ENCODE measurements around the gene LSAMP.
A peak's percentile ranks its signal among the peaks of the same experiment; 100 is the strongest.
"Not testable (repeated sequence)": the region's sequence is repeated elsewhere in the genome, so short reads cannot be mapped to it uniquely, and the experiment has no call there.

Gene LSAMP

DNA sequence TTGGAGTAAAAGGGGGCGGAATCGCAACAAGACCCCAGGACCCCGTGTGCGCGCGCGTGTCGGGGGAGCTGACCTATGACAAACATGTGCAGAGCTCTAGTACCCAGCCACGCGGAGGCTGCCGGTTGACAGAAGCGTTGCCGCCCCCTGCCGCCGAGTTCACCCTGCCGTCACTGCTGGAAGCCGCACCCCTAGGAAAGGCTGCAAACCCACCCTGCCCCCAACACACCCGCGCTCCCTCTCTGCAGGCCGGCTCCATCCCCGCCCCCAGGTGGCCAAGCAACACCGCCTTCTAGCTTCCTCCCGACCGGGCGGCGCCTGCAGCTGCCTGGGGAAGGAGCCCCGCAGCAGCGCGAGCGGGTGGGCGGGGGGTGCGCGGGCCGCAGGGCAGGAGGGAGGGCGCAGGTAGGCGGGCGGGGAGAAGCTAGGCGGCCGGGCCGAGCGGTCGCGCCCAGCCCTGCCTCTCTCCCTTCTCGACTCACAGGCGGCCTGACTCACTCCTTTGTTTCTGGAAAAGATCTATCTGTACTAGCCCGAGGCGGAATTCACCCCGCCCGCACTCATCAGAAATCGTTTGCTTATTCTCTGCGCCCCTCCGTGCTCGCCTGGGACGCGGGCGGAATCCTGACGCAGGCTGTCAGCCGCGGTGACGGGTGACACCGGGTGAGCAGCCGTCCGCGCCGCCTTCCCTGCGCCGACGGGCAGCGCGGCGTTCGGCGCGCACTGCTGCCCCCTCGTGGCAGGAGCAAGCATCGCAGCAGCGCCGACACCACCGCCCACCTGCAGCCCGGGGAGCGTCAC is 661.1 kb downstream of the LSAMP start:
- DNase-seq: peak; percentile 78

- DNase-seq: not testable (repeated sequence)
Measured at GRCh38 chr3:115783426-115783825, 661.9 kb downstream of the LSAMP start.

DNA sequence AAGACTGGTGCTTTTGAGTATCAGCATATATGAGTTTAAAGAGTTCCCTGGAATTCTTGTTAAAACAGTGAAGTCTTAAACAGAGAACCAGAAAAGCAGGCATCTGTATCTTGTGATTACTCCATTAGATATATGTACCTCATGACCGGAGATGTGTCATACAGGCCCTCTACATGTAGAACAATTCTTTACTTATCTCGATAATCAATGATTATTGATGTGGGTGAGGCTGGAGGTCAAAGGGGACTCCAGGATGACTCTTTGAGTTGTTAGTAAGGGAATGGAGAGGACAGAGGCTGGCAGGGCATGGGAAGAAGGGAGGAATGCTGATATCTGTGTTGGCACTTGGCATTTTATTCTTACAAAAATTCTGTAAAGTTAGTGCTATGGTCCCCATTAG is 666.3 kb downstream of the LSAMP start:
- no peak for DNase-seq

DNA sequence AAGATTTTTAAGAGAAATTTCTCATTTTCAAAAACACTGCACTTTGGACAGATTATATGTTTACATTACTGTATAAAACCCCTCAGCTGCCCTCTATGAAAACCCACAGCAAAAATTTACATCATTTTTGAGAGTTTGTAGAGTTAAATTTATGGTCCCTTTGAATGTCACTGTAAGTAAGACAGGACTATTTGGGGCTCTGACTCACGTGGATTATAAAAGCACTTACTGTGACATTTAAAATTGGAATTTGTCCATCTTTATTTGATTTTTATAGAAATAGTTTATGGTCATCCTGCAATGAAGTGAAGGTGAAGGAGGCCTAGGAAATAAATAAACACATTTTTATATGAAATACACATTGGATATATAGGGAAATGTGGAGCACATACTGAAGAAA is 672.3 kb downstream of the LSAMP start:
- no peak for DNase-seq

- no peak for DNase-seq
Measured at GRCh38 chr3:115768661-115769060, 676.6 kb downstream of the LSAMP start.

- DNase-seq: no peak
Measured at GRCh38 chr3:115766587-115767482, 678.5 kb downstream of the LSAMP start.

- no peak for DNase-seq
Measured at GRCh38 chr3:115761927-115762305, 683.4 kb downstream of the LSAMP start.

DNA sequence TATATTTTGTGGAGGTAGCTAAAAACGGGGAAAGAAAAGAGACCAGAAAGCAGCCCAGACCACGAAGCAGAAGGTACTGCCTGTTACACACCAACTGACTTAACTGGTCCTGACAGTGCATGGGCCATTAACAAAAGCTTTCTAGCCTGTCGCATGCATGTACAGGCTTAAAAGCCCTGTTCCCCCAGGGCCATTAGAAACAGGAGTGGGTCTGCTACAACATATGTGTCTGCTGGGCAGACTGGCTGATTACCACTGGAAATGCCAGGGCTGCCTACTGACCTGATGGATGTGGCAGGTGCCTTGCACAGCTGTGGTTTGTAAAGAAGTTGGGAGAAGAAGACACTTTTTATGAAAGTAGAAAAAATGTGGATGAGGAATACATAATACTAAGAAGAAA is 684.6 kb downstream of the LSAMP start:
- no peak for DNase-seq

DNA sequence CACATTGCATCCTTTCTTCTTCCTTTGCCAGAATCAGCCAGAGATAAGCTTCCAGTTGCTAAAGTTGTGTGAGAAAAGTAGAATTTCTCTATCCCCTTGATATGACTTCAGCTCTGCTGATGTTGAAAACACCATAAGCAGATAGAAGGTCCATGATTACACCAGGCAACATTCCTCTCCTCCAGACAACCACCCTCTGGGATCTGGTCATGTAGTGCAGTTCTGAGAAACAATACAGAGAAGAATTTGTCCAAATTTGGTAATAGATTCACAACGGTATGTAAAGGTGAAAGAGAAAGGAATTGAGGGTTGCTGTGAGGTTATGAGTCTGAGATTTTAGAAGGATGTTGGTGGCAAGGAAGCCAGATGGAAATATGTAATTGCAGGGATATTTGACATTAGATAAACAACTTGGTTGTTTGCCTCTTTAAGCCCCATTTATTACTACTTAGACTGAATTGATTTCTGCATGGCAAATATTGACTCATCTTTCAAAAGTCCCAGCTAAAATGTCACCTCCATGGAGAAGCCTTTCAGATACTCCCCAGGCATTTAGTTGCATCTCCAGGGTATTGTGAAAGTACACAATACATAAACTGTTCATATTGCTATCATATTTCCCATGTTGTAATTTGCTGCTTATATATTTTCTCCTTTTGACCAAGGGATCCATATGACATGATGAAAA is 687.1 kb downstream of the LSAMP start:
- peak; percentile 5 for DNase-seq

DNA sequence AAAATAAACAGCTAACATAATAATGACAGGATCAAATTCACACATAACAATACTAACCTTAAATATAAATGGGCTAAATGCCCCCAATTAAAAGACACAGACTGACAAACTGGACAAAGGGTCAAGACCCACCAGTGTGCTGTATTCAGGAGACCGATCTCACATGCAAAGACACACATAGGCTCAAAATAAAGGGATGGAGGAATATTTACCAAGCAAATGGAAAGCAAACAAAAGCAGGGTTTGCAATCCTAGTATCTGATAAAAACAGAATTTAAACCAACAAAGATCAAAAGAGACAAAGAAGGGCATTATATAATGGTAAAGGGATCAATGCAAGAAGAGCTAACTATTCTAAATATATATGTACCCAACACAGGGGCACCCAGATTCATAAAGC is 692.3 kb downstream of the LSAMP start:
- DNase-seq: not testable (repeated sequence)

All from NCI-H2029 (cell line).